Omental fat pad (tissue), 4 donors: ENCODE results near the gene LMAN2. TPM values are rescaled to one million over a fixed set of nuclear protein-coding genes. Genes with fewer than 3 reads are reported as not detected.

ENCODE experiments used
- ATAC-seq: fragments of 150-250 bp; one replicate; pipeline ENCODE4 v1.9.1; 2016; ENCODE audit warnings: mild to moderate bottlenecking, moderate library complexity; ENCODE audit not compliant: low FRiP score
- DNase-seq: peaks from one replicate; pipeline ENCODE4 v3.0.0-alpha.2; 2019; ENCODE audit warnings: low spot score
- CTCF ChIP-seq, 3 donors: fragments of 450-650 bp; IDR thresholded peaks; one replicate each; pipeline ENCODE4 v1.5.1; 2016 to 2017; ENCODE audit warnings: antibody characterized with exemption in 3 of 3, mild to moderate bottlenecking in 3 of 3, moderate library complexity in 2 of 3
- total RNA-seq, 4 donors: library from RNA; depleted of rRNA; stranded (reverse); fragments of >200 nt; gene quantifications; one replicate each; pipeline ENCODE4 v1.1.0, GENCODE V29; 2016

The LMAN2 gene
- total RNA-seq, 4 donors from 2014 or later = 129 to 164 (median 144) TPM

GRCh38 chr5:177288191-177288590 lies 63.3 kb downstream of the LMAN2 start:
- DNase-seq (no peak), ATAC-seq (no peak)
- TF ChIP-seq CTCF (IDR thresholded peaks at IDR 0.05) = no peak

Other genes starting within 250 kb of the LMAN2 start
- gene NSD1, start 217.9 kb downstream of the LMAN2 start, total RNA-seq = 10 to 100 TPM; 32.3 to 52.6 (median 36.1) TPM
- 10 to 100 TPM; 18.9 to 38.9 (median 23.8) TPM for gene RAB24, start 47.9 kb downstream of the LMAN2 start, total RNA-seq
- 100 to 1,000 TPM in 1 of 4 donors, 10 to 100 TPM in 3; 51.9 to 102 (median 67.5) TPM for gene PRELID1, start 47.9 kb downstream of the LMAN2 start, total RNA-seq
- 10 to 100 TPM in 1 of 4 donors, 1 to 10 TPM in 3; 3.5 to 26.8 (median 4.8) TPM for gene MXD3, start 39.8 kb downstream of the LMAN2 start, total RNA-seq
- 10 to 100 TPM in 1 of 4 donors, 1 to 10 TPM in 3; 7.1 to 25.1 (median 8.2) TPM for gene RGS14, start 6.3 kb upstream of the LMAN2 start, total RNA-seq
- not detected for gene SLC34A1, start 32.8 kb upstream of the LMAN2 start, total RNA-seq
- gene PFN3, start 49.0 kb upstream of the LMAN2 start, total RNA-seq = not detected
- 1 to 10 TPM in 1 of 4 donors, under 1 TPM in 3; 0.38 to 3.0 (median 0.63) TPM for gene F12, start 57.9 kb upstream of the LMAN2 start, total RNA-seq
- gene GRK6, start 75.0 kb upstream of the LMAN2 start, total RNA-seq = 10 to 100 TPM; 16.1 to 45.5 (median 27.2) TPM
- gene PRR7, start 95.1 kb upstream of the LMAN2 start, total RNA-seq = 1 to 10 TPM in 3 of 4 donors, not detected in 1; 1.6 to 2.8 (median 2.1) TPM
- 10 to 100 TPM; 33.5 to 78.5 (median 38.3) TPM for gene DBN1, start 122.0 kb upstream of the LMAN2 start, total RNA-seq
- gene PDLIM7, start 145.9 kb upstream of the LMAN2 start, total RNA-seq = 10 to 100 TPM; 20.0 to 63.2 (median 34.2) TPM
- gene DOK3, start 158.2 kb upstream of the LMAN2 start, total RNA-seq = 10 to 100 TPM in 3 of 4 donors, 1 to 10 TPM in 1; 7.4 to 41.0 (median 16.3) TPM
- gene DDX41, start 165.3 kb upstream of the LMAN2 start, total RNA-seq = 10 to 100 TPM; 66.2 to 93.7 (median 73.6) TPM
- gene FAM193B, start 202.9 kb upstream of the LMAN2 start, total RNA-seq = 10 to 100 TPM; 43.3 to 92.5 (median 50.9) TPM
- 100 to 1,000 TPM in 3 of 4 donors, 10 to 100 TPM in 1; 81.0 to 129 (median 105) TPM for gene TMED9, start 240.5 kb upstream of the LMAN2 start, total RNA-seq
- 10 to 100 TPM; 19.5 to 46.4 (median 25.8) TPM for gene B4GALT7, start 248.5 kb upstream of the LMAN2 start, total RNA-seq